HG03575 (cell line): ENCODE data around the gene DHX30.
"Not testable (repeated sequence)": the region's sequence is repeated elsewhere in the genome, so short reads cannot be mapped to it uniquely, and the experiment has no call there.

Experiments used
- ATAC-seq: cut with Tn5 transposase; IDR thresholded peaks from one replicate; pipeline ENCODE4 v1.9.1; 2021; ENCODE audit not compliant: unreplicated experiment, insufficient number of reproducible peaks, low FRiP score; ENCODE audit errors: extremely low read depth

DHX30 gene, protein sequence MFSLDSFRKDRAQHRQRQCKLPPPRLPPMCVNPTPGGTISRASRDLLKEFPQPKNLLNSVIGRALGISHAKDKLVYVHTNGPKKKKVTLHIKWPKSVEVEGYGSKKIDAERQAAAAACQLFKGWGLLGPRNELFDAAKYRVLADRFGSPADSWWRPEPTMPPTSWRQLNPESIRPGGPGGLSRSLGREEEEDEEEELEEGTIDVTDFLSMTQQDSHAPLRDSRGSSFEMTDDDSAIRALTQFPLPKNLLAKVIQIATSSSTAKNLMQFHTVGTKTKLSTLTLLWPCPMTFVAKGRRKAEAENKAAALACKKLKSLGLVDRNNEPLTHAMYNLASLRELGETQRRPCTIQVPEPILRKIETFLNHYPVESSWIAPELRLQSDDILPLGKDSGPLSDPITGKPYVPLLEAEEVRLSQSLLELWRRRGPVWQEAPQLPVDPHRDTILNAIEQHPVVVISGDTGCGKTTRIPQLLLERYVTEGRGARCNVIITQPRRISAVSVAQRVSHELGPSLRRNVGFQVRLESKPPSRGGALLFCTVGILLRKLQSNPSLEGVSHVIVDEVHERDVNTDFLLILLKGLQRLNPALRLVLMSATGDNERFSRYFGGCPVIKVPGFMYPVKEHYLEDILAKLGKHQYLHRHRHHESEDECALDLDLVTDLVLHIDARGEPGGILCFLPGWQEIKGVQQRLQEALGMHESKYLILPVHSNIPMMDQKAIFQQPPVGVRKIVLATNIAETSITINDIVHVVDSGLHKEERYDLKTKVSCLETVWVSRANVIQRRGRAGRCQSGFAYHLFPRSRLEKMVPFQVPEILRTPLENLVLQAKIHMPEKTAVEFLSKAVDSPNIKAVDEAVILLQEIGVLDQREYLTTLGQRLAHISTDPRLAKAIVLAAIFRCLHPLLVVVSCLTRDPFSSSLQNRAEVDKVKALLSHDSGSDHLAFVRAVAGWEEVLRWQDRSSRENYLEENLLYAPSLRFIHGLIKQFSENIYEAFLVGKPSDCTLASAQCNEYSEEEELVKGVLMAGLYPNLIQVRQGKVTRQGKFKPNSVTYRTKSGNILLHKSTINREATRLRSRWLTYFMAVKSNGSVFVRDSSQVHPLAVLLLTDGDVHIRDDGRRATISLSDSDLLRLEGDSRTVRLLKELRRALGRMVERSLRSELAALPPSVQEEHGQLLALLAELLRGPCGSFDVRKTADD

DNA sequence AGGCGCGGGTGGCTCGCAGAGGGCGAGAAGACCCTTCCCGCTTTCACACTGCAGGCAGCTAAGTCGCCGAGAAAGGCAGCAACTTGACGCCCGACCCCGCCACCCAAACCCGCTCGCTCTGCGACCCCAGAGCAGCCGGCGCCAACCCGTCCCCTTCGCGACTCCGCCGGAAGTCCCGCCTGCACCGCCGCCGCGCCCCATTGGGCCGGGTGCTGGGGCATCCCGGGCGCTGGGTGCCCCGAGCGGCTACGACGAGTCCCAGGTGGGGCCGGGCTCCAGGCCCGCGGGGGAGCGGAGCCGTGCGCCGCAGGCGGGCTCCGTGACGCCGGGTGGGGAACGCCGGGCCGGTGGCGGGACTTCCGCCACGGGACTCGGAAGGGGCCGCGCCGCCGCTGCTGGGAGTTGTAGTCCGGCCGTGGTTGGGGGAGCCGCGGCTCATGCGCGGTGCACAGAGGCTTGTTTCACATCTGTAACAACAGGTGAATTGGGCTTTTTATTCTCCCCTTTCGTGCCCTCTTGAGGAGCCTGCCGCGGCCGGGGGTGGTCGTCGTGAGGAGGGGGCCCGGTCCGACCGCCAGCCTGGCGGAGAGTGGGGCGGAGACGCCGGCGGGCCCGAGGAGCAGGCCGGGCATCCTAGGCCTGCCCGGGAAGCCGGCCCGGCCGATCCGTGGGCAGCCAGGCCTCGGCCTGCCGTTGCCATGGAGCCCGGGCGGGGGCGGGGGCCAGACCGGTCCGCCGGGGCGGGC lies at the start of gene DHX30:
Gene DHX30 (plus strand): TSS at position 405 of the 746 bp plus-strand sequence. CDS start 7,546 bp downstream, outside the sequence.
- no peak for ATAC-seq

GRCh38 chr3:47758261-47759025 lies 44.5 kb upstream of the DHX30 start:
- ATAC-seq: no peak

- ATAC-seq: not testable (repeated sequence)
Observed at GRCh38 chr3:47760207-47760606, 42.7 kb upstream of the DHX30 start.

- ATAC-seq: no peak
Observed at GRCh38 chr3:47761046-47761445, 41.9 kb upstream of the DHX30 start.

DNA sequence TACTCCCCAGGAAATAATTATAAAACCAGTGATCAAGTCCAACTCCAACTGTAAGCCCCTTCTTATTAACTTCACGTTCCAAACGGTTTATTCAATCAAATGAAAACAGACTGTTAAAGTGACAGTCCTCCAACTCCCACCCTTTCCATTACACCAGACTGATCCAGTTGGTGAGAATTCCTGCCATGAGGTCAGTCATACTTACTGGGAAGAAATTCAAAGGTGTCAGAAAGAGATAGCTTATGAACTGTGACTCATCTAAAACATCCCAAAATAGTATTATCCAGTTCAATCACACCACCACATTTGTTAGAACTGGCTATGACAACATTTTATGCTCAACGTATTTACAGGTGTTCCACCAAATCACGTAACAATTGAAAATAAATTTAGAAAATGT lies 40.7 kb upstream of the DHX30 start:
- ATAC-seq: no peak

GRCh38 chr3:47766186-47766585 lies 36.8 kb upstream of the DHX30 start:
- no peak for ATAC-seq

DNA sequence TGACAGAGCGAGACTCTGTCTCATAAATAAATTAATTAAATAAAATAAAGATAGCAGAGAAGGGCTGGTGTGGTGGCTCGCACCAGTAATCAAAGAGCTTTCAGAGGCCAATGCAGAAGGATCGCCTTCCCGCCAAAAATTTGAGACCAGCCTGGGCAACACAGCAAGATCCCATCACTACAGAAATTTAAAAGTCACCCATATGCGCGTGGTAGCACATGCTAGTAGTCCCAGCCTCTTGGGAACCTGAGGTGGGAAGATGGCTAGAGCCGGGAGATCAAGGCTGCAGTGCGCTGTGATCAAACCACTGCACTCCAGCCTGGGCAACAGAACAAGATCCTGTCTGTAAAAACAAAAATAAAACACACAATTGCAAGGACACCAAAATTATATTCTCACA lies 30.9 kb upstream of the DHX30 start:
- ATAC-seq: no peak

GRCh38 chr3:47772788-47773187 lies 30.1 kb upstream of the DHX30 start:
- ATAC-seq: no peak

DNA sequence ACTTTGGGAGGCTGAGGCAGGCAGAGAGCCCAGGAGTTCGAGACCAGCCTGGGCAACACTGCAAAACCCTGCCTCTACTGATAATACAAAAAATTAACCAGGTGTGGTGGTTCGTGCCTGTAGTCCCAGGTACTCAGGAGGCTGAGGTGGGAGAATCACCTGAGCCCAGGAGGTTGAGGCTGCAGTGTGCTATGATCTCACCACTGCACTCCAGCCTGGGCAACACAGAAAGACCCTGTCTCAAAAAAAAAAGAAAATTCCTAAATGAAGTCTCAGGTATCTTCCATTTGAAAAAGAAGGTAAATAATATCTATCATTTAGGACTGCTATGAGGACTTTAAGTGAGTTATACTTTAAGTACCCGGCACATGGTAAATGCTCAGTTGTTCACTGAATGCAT lies 24.2 kb upstream of the DHX30 start:
- no peak for ATAC-seq

DNA sequence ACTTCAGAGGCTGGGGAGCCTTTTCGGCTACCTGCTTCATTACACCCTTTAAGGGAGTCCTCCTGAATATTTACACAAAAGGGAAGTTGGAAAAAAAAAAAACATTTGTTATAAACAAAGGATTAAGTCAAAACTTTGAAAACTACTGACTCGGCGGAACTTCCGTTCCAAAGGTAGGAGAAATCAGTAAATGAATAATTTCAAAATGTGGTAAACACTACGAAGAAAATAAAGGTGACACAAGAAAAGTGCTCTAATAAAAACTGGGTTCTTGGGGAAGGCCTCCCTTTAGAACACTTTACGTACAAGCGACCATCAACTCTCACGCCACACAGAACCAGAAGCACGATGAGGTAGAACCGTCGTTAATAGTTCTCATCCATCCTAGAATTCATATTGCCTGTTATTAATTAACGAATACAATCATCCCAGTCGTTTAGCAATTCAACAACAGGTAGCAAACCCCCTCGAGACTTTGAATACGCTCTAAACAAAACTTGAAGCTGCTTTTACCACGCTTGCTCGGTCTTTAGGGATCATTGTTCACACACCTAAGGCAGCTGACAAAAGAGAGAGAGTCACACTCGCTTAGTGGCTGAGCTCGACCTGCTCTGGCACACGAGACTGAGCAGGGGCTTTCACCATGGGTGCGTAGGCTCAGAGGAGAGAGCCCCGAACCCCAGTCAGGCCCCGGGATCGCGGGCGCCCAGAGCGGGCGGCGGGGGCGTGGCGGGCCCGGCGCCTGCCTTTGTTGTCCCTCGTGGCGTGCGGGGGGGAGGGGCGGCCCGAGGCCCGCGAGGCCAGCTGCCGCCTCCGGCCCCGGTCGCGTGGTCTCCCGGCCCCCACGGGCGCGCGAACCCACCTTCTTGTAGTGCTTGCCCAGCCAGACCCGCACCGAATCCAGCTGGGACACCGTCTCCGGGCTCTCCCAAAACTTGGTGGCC lies 21.9 kb upstream of the DHX30 start:
- ATAC-seq: no peak

GRCh38 chr3:47781685-47782445 lies 21.1 kb upstream of the DHX30 start, which contains the start of gene SMARCC1:
Gene SMARCC1, minus strand, starts transcription at chr3:47781893. Its CDS starts 96 bp downstream, at chr3:47781797.
- ATAC-seq: peak; percentile 46

- no peak for ATAC-seq
Observed at GRCh38 chr3:47782446-47783308, 20.3 kb upstream of the DHX30 start.

DNA sequence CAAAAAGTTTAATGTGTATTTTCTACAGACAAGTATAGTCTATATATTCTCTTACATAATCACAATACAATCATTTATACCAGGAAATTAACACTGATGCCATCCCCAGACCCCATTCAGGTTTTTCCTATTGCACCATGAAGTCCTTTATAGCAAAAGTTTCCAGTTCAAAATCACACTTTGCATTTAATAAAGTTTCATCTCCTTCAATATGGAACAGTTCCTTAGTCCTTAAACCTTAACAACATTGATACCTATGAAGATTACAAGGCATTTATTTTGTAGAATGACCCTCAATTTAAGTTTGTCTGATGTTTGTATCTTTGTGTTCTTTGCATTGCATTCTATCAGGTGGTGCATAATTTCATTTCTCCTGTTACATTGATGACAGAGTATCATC lies 19.3 kb upstream of the DHX30 start:
- ATAC-seq: no peak

GRCh38 chr3:47791193-47791855 lies 11.6 kb upstream of the DHX30 start:
- ATAC-seq: no peak

DNA sequence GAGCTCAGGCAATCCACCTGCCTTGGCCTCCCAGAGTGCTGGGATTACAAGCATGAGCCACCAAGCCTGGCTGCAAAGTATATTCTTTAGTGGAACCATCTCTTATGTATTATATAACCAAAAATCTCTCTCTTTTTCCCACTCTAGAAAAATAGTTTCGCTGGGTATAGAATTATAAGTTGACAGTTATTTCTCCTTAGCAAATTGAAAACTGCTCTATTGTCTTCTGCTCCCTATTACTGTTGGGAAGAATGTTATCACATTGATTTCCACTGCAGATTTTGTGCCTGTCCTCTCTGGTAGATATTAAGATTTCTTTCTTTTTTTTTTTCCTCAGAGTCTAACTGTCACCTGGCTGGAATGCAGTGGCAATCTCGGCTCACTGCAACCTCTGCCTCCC lies 10.2 kb upstream of the DHX30 start:
- ATAC-seq: no peak
